ENCODE data around the gene COL18A1. TPM values are rescaled to one million over a fixed set of nuclear protein-coding genes. Genes with fewer than 3 reads are reported as not detected.

Gene COL18A1
- total RNA-seq, 1 donor from 2014 or later = 11.4 TPM

GRCh38 chr21:45509566-45510465 is 104.9 kb downstream of the COL18A1 start:
- FAIRE-seq = no peak
- DNase-seq (ENCODE audit: low spot score in 2 of 2) = no peak

DNA sequence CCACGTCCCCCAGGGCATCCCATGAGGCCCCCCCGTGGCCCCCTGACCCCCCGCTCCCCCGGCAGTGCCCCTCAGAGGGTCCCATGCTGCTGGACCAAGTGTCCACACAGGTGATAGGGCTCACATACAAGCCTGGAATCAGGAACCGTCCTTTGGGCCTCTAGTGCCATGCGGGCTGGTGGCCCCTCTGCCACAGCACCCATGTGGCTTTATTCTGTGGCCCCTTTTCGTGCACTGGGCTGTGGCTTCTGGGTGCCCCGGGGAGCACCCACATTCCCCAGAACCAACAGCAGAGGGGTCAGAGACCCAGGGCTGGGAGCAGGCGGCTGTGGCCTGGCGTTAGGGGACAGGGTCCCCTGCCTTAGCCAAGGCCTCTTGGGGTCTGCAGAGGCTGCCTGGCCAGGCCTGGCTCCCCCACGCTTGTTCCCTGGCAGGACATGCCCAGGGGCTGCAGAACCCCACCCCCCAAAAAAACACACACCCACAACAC is 105.5 kb downstream of the COL18A1 start:
- no peak for FAIRE-seq
- DNase-seq (ENCODE audit: low spot score in 2 of 2) = no peak

GRCh38 chr21:45511007-45511406 is 106.0 kb downstream of the COL18A1 start:
- no peak for FAIRE-seq
- no peak for DNase-seq (ENCODE audit: low spot score in 2 of 2)

DNA sequence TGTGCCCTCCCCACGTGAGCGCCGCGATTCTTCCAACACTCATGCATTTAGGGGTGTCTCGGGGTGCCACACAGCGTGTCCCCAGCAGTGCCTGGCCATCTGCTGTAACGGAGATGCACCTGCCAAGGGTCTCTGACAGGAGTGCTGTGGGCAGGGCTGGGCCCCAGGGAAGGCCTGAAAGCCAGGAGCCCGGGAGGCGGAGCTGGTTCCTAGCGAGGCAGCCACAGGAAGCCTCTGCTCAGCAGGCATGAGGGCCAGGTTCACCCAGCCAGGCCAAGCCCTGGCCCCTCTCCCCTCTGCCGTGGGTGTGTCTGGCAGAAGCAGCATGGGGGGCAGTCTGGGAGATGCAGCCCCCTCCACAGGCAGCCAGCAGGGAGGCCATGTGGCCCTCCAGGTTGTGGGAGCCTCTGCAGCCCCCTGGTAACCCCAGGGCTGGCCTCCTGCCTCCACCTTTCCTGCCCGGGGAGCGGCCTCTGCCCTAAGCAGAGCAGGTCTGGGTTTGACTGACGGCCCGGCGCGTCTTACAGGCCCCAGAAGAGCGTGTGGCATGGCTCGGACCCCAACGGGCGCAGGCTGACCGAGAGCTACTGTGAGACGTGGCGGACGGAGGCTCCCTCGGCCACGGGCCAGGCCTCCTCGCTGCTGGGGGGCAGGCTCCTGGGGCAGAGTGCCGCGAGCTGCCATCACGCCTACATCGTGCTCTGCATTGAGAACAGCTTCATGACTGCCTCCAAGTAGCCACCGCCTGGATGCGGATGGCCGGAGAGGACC is 106.9 kb downstream of the COL18A1 start:
- DNase-seq (ENCODE audit: low spot score in 2 of 2) = no peak

GRCh38 chr21:45512626-45513002 is 107.6 kb downstream of the COL18A1 start:
- no peak for DNase-seq (ENCODE audit: low spot score in 2 of 2)
- FAIRE-seq = no peak

More for the DNA sequence above, 106.9 kb downstream of the COL18A1 start:
- FAIRE-seq = no peak

- DNase-seq (ENCODE audit: low spot score in 2 of 2) (no peak), FAIRE-seq (no peak)
Observed at GRCh38 chr21:45513003-45513717, 108.2 kb downstream of the COL18A1 start.

GRCh38 chr21:45513741-45514310 is 108.9 kb downstream of the COL18A1 start:
- no peak for FAIRE-seq
- no peak for DNase-seq (ENCODE audit: low spot score in 2 of 2)

- FAIRE-seq = no peak
- no peak for DNase-seq (ENCODE audit: low spot score in 2 of 2)
Observed at GRCh38 chr21:45514311-45515021, 109.5 kb downstream of the COL18A1 start.

- DNase-seq (ENCODE audit: low spot score in 2 of 2) (no peak), FAIRE-seq (no peak)
Observed at GRCh38 chr21:45515241-45516061, 110.5 kb downstream of the COL18A1 start.

- FAIRE-seq = no peak
- DNase-seq (ENCODE audit: low spot score in 2 of 2) = no peak
Observed at GRCh38 chr21:45516071-45516670, 111.2 kb downstream of the COL18A1 start.

DNA sequence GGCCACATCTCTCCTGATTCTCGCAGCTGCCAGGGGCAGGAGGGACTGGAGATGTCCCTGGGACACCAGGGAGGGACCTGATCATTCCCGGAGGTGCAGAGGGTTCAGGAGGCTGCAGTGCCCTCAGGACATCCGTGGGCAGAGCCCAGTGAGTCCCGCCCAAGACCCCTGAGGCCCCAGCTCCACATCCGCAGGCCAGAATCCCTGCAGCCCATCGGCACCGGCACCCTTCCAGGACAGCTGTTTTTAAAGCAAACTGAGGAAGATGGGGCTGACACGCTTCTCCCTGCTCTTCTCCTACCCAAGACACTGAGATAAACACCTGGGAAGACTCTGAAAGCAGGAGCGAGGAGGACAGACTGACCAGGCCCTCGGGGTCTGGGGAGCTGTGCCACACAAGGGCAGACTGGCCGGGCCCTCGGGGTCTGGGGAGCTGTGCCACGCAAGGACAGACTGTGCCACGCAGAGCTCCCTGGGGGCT is 111.7 kb downstream of the COL18A1 start:
- DNase-seq (ENCODE audit: low spot score in 2 of 2) = no peak
- no peak for FAIRE-seq

GRCh38 chr21:45517249-45518065 is 112.5 kb downstream of the COL18A1 start:
- DNase-seq (ENCODE audit: low spot score in 2 of 2) (no peak), FAIRE-seq (no peak)

GRCh38 chr21:45518742-45519141 is 113.8 kb downstream of the COL18A1 start:
- DNase-seq (ENCODE audit: low spot score in 2 of 2) = no peak
- no peak for FAIRE-seq

DNA sequence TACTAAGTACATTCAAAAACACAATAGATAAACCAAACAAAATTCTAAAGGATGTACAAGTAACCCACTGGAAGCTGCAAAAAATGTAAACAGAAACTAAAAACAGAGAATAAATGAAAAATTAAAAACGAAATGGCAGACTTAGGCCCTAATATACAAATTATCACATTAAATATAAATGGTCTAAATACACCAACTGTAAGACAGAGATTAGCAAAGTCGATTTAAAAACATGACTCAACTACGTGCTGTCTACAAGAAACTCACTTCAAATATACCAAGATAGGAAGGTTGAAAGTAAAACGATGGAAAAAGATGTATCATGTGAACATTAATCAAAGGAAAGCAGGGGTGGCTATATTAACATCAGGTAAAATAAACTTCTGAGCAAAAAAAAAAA is 114.2 kb downstream of the COL18A1 start:
- FAIRE-seq = no peak
- no peak for DNase-seq (ENCODE audit: low spot score in 2 of 2)

DNA sequence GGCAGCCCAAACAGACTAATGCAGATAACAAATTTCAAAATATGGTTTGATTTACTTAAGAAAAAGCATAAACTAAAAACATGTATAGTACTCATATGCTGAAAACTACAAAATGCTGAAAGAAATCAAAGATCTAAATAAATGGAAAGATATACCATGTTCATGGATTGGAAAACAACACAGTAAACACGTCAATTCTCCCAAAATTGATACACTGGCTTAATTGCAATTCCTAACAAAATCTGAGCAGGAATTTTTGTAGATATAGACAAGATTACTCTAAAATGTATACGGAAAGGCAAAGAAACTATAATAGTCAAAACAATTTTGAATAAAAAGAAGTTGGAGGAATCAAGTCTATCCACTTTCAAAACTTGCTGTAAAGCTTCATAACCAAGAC is 116.3 kb downstream of the COL18A1 start:
- FAIRE-seq (no peak), DNase-seq (ENCODE audit: low spot score in 2 of 2) (no peak)

DNA sequence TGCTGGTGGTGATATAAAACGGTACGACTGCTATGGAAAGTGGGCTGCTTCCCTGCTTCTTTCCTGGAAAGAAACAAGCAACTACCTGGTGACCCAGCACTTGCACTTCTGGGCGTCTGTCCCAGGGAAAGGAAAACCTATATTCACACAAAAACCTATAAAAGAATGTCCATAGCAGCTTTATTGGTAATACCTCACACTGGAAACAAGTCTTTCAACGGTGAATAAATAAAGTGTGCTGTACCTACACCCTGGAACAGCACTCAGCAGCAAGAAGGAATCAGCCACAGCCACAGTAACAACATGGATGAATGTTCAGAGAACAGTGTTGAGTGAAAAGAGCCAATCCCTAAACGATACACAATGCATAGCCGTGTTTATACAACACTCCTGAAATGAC is 117.4 kb downstream of the COL18A1 start:
- FAIRE-seq = no peak
- DNase-seq (ENCODE audit: low spot score in 2 of 2) = no peak

DNA sequence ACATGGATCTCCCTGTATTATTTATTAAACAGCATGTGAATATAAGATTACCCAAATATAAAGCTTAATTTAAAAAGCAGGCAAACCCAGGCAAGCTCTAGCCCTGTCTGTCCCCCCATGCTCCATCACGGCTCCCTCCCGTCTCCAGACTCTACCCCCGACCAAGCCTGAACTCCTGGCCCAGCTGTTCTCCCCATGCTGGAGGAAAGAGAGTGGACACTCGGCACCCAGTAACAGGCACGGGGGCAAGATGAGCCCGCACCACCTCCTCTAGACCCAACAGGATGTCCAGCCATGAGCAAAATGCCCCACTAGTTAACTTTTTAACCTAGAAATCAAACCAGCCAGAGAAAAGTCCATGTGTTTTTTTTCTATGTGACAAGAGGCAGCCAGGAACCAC is 118.0 kb downstream of the COL18A1 start:
- FAIRE-seq = no peak
- DNase-seq (ENCODE audit: low spot score in 2 of 2) = no peak
